HG02642 (cell line): Measurements from ENCODE around the gene MRPL27.
A peak's percentile ranks its signal among the peaks of the same experiment; 100 is the strongest.
"Not testable (repeated sequence)": the region's sequence is repeated elsewhere in the genome, so short reads cannot be mapped to it uniquely, and the experiment has no call there.

ENCODE experiments used
- ATAC-seq: cut with Tn5 transposase; IDR thresholded peaks from one replicate; pipeline ENCODE4 v1.9.1; 2021; ENCODE audit warnings: mild to moderate bottlenecking; ENCODE audit not compliant: unreplicated experiment, poor library complexity

Gene MRPL27

GRCh38 chr17:50347117-50347893, 25.7 kb downstream of the MRPL27 start:
- ATAC-seq = no peak

GRCh38 chr17:50346313-50347116, 26.5 kb downstream of the MRPL27 start:
- peak; percentile 57 for ATAC-seq

GRCh38 chr17:50345432-50346312, 27.3 kb downstream of the MRPL27 start, which contains the start of gene XYLT2:
Gene XYLT2, plus strand, starts transcription at chr17:50346126. Its CDS starts 15 bp downstream, at chr17:50346141.
- ATAC-seq = peak; percentile 79

GRCh38 chr17:50344731-50345365, 28.1 kb downstream of the MRPL27 start:
- ATAC-seq = no peak

DNA sequence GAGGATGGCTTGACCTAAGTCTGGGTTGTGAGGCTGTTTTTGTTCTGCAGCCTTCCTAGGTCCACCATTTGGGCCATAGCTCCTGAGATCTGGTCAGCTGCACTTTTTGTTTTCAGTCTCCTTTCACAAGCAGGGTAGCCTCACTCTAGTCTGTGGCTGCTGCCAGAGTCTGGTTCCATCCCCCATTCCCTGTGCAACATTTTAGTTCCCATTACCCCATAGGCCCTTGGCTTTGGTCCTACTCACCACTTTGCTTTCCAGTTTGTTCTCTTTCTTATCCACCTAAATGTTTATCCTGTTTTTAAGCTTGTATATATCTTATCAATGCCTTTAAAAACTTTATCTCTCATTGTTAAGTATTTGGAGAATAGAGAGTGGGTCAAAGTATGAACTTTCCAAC, 33.6 kb downstream of the MRPL27 start:
- no peak for ATAC-seq

DNA sequence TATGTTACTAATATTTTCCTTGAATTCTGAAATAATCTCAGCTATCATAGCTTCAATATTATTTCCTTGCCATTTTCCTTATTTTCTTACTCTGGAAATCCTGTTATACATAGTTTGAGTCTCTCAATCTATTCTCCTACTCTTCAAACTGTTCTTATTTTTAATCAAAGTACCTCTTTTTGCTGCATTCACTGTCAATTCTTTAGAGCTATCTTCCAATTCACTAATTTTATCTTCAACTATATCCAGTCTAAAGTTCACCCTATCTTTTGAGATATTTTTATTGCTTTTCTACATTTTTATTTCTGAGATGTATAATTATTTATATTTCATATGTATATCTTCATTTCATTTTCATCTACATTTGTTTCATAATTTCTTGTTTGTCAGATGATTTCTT, 34.3 kb downstream of the MRPL27 start:
- ATAC-seq = no peak

DNA sequence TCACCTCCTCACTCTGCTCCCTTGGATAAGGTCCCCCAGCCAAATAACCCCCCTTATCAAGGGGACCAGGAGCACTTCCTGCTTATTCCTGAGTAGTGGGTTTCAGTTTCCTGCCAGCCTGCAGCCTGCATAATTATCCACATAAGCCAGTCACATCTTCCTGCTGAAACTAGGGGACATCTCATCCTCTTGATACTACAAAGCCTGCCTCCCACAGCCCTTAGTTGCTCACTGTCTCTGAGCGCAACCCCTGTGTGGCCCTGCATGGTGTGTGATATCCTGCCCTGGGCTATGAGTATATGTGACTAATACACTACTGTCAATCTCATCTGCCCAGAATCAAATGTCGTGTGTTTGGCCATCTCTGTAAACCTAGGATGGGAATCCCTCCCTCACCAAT, 35.0 kb downstream of the MRPL27 start:
- ATAC-seq = no peak

DNA sequence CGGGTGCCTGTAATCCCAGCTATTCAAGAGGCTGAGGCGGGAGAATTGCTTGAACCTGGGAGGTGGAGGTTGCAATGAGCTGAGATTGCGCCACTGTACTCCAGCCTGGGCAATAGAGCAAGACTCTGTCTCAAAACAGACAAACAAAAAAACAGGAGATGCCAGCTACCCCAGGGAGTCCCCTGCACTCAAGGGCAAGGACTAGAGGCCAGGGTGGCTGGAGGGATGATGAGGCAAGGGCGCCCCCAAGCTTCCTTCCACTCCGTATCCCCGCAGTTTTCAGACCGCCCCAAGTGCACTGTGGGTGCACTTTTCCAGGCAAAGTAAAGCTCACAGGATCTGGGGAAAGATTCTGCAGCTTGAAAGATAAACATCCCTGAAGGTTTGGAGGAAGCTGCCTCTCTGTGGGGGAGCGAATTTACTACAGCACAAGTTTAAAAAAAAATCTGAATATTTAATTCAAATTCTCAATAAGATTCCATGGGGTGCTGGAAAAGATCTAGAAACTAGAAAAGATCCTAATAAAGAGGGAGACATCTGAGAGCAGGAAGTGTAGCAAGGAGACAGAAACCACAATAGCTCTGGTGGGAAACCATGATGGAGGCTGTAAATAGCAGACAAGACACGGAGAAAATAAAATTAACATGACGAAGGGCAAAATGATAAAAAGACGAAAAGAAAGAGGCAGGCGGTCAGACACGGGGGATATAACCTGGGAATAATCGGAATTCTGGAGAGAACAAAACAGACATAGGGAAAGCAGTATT, 39.5 kb downstream of the MRPL27 start:
- not testable (repeated sequence) for ATAC-seq

- no peak for ATAC-seq
Measured at GRCh38 chr17:50332196-50332595, 40.8 kb downstream of the MRPL27 start.

GRCh38 chr17:50331085-50331791, 41.7 kb downstream of the MRPL27 start:
- no peak for ATAC-seq

- no peak for ATAC-seq
Measured at GRCh38 chr17:50330151-50330775, 42.7 kb downstream of the MRPL27 start.

- no peak for ATAC-seq
Measured at GRCh38 chr17:50329716-50330115, 43.3 kb downstream of the MRPL27 start.

DNA sequence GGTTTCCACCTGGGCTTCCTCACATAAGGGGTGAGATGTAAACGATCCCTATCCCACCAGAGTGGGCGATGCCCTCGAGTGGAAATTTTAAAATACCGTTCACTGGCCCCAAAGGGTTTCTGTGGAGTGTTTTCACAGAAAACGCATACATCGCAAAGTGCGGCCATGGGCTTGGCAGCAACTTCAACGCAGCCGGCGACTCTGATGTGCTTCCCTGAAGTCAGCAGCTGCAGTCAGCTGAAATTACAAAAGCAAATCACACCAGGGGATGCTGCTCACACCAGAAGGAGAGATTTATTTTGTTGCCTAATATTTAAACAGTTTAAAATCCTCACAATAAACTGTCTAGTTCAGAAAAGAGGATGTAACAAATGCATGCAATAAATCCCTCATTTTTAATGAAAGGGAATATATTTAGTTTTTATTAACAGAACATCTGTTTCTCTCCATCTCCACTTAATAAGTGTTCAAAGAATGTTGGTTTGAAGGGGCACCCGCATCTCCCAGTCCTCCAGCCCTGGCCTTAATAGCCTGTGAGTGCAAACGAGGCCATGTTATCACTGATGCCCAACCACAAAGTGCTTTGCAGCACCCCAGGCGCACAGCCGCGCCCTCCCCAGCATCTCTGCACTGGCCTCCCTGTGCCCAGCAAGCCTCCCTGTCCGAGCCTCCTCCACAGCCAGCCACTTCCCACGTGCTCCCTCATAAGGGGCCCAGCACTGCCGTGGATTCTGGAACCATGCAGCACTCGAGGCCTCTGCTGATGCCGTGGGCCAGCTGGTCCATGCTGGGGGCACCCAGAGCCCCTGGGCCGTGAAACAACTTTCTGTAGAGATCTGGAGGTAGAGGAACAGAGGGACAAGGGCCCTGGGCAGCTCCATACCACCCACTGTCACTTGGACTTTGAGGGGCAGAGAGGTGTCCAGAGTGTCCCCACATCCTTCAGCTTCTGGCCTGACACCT, 44.3 kb downstream of the MRPL27 start:
- no peak for ATAC-seq

DNA sequence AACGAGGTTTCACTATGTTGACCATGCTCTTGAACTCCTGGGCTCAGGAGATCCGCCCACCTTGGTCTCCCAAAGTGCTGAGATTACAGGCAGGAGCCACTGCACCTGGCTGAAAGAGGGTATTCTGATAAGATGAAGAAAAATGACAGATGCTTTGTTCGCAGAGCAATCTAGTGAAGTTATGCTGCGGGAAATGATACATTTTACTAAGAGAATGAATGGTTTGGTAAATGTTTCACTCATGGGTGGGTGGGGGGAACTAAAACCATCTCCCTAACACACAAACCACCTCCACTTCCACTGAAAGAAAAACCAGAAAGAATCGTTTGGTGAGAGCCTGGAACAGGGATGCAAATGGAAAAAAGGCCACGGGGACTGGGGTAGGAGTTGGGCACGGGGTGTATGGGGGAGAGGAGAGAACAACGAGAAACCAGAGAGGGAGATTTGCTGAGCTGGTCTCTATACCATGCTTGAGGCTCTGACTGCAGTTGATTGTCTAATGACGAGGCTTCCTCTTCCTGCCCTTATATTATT, 46.1 kb downstream of the MRPL27 start:
- ATAC-seq = no peak

DNA sequence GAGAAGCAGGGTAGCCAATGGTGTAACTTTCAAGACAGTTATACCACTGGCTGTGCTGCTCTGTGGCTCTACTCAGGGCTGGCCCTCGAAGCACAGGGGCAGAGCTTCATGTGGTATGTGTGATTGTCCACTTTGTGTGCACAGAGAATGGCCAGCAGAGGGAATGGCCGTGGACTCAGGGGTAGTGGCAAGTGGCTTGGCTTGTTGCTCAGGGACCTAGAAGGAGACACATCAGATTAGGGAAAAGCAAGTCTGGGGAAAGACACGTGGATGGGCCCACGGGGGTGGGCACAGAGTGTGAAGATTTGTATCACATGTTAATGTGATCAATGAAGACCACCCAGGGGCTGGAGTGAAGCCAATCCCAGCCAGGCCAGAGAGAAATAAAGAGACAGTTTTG, 47.1 kb downstream of the MRPL27 start:
- ATAC-seq = no peak

GRCh38 chr17:50323060-50323459, 49.9 kb downstream of the MRPL27 start:
- no peak for ATAC-seq

- no peak for ATAC-seq
Measured at GRCh38 chr17:50322271-50322670, 50.7 kb downstream of the MRPL27 start.
